ENCODE results near the gene KIAA0825. TPM values are rescaled to one million over a fixed set of nuclear protein-coding genes. Genes with fewer than 3 reads are reported as not detected.

KIAA0825 gene
- total and polyA plus RNA-seq, 2 of the 8 experiments (the other 6 are each of a cell fraction or from before 2014, with no cell fraction given) = 0.60 to 1.0 TPM

DNA sequence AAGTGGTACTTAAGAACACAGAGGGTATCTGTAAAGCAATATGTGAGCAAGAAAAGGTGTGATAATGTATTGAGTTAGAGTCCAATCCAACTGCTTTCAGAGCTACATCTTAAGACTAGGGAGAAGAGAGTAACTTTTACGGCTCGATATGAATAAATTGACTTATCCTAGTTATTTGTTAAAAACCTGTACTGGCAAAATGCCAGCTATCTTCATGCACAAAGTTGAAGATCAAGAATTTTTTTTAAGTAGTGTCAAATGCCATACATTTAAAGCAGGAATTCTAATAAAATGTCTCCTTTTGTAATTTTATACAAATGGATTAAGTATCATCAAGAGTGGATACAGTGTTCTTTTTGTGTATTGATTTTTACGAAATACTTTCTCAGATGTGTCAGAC, 305.2 kb downstream of the KIAA0825 start:
- H3K79me2 ChIP-seq (ENCODE audit: control insufficient read depth in 1 of 2, insufficient read depth in 2 of 2, low read length in 2 of 2) = peaks cover 0 to 93% of the 10 kb centered on the region in 2 experiments; a peak in 2 of 4 replicates
- POLR2A ChIA-PET (ENCODE audit: partially characterized antibody) = interaction anchor here (1.3 to 3.7 kb wide), 2 partner anchors 9 to 49 kb away, joined by 4 to 12 read pairs; no protein-coding TSS in a partner anchor
- TF ChIP-seq CHD2 (IDR thresholded peaks at IDR 0.05; ENCODE audit: low read length) = no peak
- no peak for TF ChIP-seq SP4 (IDR thresholded peaks at IDR 0.05; ENCODE audit: low read length)
- no peak for TF ChIP-seq RAD21 (IDR thresholded peaks at IDR 0.05 in 1 of 2, conservative IDR thresholded peaks at IDR 0.05 in 1 of 2; ENCODE audit: low read depth in 2 of 2, low read length in 2 of 2)
- TF ChIP-seq KDM1A (IDR thresholded peaks at IDR 0.05; ENCODE audit: borderline replicate concordance, low read length) = no peak
- no peak for TF ChIP-seq NANOG (IDR thresholded peaks at IDR 0.05; ENCODE audit: insufficient read depth, low read depth, low read length, poor library complexity, severe bottlenecking)
- TF ChIP-seq RNF2 (IDR thresholded peaks at IDR 0.05; ENCODE audit: borderline replicate concordance, low read depth, low read length, missing control alignments, poor library complexity, severe bottlenecking) = no peak
- no peak for TF ChIP-seq SIN3A (conservative IDR thresholded peaks at IDR 0.05 in 1 of 2, IDR thresholded peaks at IDR 0.05 in 1 of 2; ENCODE audit: low read depth in 1 of 2, low read length in 2 of 2)
- TF ChIP-seq, protein P1, sequence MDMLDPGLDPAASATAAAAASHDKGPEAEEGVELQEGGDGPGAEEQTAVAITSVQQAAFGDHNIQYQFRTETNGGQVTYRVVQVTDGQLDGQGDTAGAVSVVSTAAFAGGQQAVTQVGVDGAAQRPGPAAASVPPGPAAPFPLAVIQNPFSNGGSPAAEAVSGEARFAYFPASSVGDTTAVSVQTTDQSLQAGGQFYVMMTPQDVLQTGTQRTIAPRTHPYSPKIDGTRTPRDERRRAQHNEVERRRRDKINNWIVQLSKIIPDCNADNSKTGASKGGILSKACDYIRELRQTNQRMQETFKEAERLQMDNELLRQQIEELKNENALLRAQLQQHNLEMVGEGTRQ (IDR thresholded peaks at IDR 0.05; ENCODE audit: low read length) = no peak
- no peak for TF ChIP-seq JUND (IDR thresholded peaks at IDR 0.05; ENCODE audit: low read length)
- no peak for TF ChIP-seq SP1 (IDR thresholded peaks at IDR 0.05; ENCODE audit: low read depth, low read length)
- TF ChIP-seq RFX5 (IDR thresholded peaks at IDR 0.05; ENCODE audit: borderline replicate concordance, low read depth, low read length) = no peak
- TF ChIP-seq CEBPB (IDR thresholded peaks at IDR 0.05; ENCODE audit: low read depth, low read length) = no peak

More for the DNA sequence above, 305.2 kb downstream of the KIAA0825 start:
- Histone ChIP-seq H3K18ac (ENCODE audit: extremely low read depth, low read length) (no peak overlapping the region), H4K8ac (ENCODE audit: extremely low read depth, insufficient read depth, low read length) (no peak overlapping the region), H3K27me3 (replicated peaks in 1 of 4; ENCODE audit: control insufficient read depth in 3 of 4, extremely low read depth in 1 of 4, insufficient read depth in 3 of 4, low read length in 3 of 4) (no peaks in the 10 kb centered on the region), H3K4me3 (ENCODE audit: extremely low read depth in 1 of 4, insufficient read depth in 2 of 4, low read depth in 3 of 4, low read length in 4 of 4) (no peak overlapping the region), H2AFZ (ENCODE audit: low read length) (no peak overlapping the region), H2BK20ac (ENCODE audit: low read length) (no peak overlapping the region), H4K91ac (replicated peaks; ENCODE audit: insufficient read length, low read length) (no peak overlapping the region), H3K4me1 (replicated peaks in 1 of 4; ENCODE audit: control insufficient read depth in 3 of 4, insufficient read depth in 4 of 4, low read length in 3 of 4) (peaks cover 0 to 4% (median 1%) of the 10 kb centered on the region in 4 experiments; a peak in 1 of 7 replicates), H2BK12ac (ENCODE audit: low read depth, low read length) (no peak overlapping the region), H3K36me3 (ENCODE audit: control insufficient read depth in 2 of 4, insufficient read depth in 4 of 4, low read length in 3 of 4) (peaks cover 0 to 3% (median 1%) of the 10 kb centered on the region in 4 experiments; a peak in 2 of 8 replicates), H3K4me2 (ENCODE audit: insufficient read depth in 1 of 2, low read depth in 2 of 2, low read length in 2 of 2) (no peak overlapping the region), H2BK15ac (ENCODE audit: low read length) (no peak overlapping the region), H3K9ac (replicated peaks in 1 of 4; ENCODE audit: extremely low read depth in 1 of 4, low read depth in 3 of 4, low read length in 3 of 4) (no peak overlapping the region), H3K23me2 (ENCODE audit: low read depth, low read length) (no peaks in the 10 kb centered on the region), H4K5ac (ENCODE audit: insufficient read length, low read depth, low read length) (no peak overlapping the region), H3K14ac (ENCODE audit: insufficient read length) (no peak overlapping the region), H2BK5ac (ENCODE audit: low read depth, low read length) (no peak overlapping the region), H3K79me1 (ENCODE audit: low read depth, low read length) (peaks cover 3% of the 10 kb centered on the region; the same call in 1 of the 2 replicates), H2AK5ac (ENCODE audit: low read depth, low read length) (no peak overlapping the region), H3K4ac (replicated peaks; ENCODE audit: insufficient read length, low read depth, low read length) (no peak overlapping the region), H3K9me3 (ENCODE audit: insufficient read depth in 2 of 2, low read depth in 1 of 2, low read length in 1 of 2) (no peaks in the 10 kb centered on the region), H3K56ac (replicated peaks; ENCODE audit: insufficient read length, low read depth, low read length) (no peak overlapping the region), H2BK120ac (replicated peaks; ENCODE audit: low read depth, low read length) (no peak overlapping the region), H3K23ac (ENCODE audit: insufficient read length) (no peak overlapping the region), H4K20me1 (replicated peaks in 1 of 2; ENCODE audit: control insufficient read depth in 1 of 2, insufficient read depth in 2 of 2, low read length in 2 of 2) (peaks cover 0 to 5% of the 10 kb centered on the region in 2 experiments), H3K27ac (ENCODE audit: low read depth, low read length) (no peak overlapping the region)
- CTCF ChIA-PET (ENCODE audit: partially characterized antibody) = no interaction called here
- no peak for FAIRE-seq
- no peak for DNase-seq (ENCODE audit: low read depth in 1 of 2, low spot score in 2 of 2)
- 98% methylated on average over 3 of the region's 3 CpGs; no CpG with 5 or more reads in 1 of the 2 experiments for WGBS, 2 experiments (ENCODE audit: extremely low coverage in 1 of 2, insufficient coverage in 1 of 2, insufficient read length in 1 of 2, insufficient replicate concordance in 2 of 2, low coverage in 1 of 2, low lambda C conversion rate in 2 of 2, missing lambda C conversion rate in 1 of 2)
